Esophagus mucosa (tissue), 1 donor: Measurements from ENCODE around the gene HINT2. TPM values are rescaled to one million over a fixed set of nuclear protein-coding genes. Genes with fewer than 3 reads are reported as not detected.

ENCODE experiments used
- ATAC-seq: fragments of 200-7000 bp; cut with Tn5 transposase; one replicate; pipeline ENCODE4 v1.9.1; 2020
- total RNA-seq: library from RNA; stranded (reverse); gene quantifications from one replicate; pipeline ENCODE4 v1.2.4, GENCODE V29; 2023
- donor health status: DM: yes; HTN: yes; CAD: no.

HINT2 gene
- total RNA-seq, 1 donor from 2014 or later: 30.2 TPM

GRCh38 chr9:35811381-35812024 lies 3.3 kb downstream of the HINT2 start:
- ATAC-seq: no peak

DNA sequence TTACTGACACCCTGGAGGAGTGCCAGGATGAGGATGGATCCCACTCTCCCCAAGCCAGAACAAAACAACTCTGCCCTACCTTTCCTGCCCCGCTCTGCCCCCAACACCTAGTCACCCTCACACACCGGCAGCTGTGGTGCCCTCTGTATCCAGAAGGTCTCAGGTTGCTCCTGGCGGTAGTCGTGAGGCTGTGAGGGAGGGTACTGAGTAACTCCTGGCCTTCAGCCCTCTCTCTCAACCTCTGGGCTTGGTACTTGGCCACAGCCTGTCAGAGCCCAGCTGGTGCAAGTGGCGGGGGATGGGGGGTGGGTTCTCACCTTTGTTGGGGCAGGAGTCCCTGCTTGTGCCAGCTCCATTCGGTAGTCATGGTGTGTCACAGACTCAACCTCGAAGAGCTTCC lies 4.7 kb downstream of the HINT2 start:
- ATAC-seq: no peak

DNA sequence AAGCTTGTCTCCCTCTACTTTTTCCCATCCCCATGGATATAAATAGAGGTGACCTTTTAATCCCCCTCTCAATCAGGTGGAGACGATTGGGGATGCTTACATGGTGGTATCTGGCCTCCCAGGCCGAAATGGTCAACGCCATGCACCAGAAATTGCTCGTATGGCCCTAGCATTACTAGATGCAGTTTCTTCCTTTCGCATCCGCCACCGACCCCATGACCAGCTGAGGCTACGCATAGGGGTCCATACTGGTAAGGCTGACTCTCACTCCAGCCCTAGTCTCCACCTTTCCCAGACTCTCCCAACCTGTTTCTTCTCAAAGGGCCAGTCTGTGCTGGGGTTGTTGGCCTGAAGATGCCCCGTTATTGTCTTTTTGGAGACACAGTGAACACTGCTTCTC lies 6.4 kb downstream of the HINT2 start:
- no peak for ATAC-seq

DNA sequence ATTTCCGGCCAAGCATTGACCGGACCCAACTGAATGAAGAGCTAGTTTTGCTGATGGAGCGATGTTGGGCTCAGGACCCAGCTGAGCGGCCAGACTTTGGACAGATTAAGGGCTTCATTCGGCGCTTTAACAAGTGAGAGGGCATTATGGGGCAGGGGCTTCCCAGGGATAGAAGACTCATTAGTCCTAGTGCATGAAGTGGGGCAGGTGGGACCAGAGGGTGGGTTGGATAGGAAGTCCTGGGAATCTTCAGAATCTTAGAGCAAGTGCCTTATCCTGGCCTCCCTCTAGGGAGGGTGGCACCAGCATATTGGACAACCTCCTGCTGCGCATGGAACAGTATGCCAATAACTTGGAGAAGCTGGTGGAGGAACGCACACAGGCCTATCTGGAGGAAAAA lies 8.7 kb downstream of the HINT2 start:
- ATAC-seq: no peak

DNA sequence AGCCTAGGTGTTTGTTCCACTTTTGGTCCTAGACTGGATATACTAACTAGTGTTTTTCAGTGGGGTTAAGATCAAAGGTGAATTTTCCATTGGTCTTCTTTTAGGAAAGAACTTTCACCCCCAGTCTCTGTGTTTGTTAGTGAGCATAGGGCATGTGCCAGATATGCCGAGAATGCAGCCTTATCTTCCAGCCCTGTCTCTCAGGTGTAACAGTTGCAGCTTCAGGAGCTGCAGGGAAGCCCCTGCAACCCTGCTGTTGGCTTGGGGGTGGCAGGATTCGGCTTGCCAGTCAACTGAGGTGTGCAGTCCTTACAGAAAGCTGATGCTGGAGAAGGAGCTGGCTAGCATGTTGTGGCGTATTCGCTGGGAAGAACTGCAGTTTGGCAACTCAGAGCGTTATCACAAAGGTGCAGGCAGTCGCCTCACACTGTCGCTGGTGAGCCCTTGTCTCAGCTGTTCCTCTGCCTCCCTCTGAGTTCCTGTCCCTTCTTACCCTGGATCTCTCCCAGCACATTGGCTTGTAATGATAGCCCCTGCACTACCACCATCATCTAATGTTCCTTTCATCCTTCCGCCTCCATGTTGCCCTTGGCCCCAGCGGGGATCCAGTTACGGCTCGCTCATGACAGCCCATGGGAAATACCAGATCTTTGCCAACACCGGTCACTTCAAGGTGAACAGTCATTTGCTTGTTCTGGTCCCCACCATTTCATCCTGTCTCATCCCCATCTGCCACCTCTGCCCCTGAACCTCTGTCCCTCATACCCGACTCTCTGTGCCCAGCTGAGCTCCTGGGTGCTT lies 13.3 kb downstream of the HINT2 start:
- no peak for ATAC-seq

- ATAC-seq: no peak
Observed at GRCh38 chr9:35800530-35800929, 14.3 kb downstream of the HINT2 start.

GRCh38 chr9:35798658-35799374 lies 16.0 kb downstream of the HINT2 start:
- ATAC-seq: peak; percentile 97

DNA sequence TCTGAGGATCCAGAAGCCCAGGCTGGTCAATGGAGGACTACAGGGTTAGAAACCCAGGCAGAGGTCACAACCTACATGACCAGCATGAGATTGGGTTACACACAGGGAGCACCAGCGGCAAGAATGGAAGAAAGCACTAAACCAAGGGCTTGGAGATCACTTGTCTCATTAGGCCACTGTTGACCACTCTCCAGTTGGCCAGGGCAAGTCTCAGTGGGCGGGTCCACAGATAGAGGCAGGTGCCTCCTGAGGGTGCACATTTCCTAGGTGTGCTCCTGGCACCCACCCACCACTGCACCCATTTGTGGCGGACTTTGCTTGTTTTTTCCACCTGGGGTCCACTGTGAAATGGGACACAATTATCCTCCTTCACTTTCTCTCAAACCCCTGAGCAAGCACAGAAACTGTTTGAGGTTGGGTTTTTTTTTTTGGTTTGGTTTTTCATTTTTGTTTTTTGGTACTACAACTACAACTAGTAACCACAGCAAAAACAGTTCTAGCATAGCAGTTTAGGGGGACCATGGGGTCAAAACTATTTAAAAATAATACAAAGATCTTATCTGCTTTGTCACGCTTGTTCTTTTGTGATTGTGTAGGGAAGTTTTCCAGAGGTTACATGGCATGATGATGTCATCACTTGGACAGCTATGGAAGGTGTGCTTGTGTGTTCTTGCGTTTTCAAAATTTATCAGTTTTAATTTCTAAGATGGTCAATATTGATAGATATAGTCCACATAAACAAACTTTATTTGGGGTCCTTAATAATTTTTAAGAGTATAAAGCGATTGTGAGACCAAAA lies 17.3 kb downstream of the HINT2 start:
- no peak for ATAC-seq

- no peak for ATAC-seq
Observed at GRCh38 chr9:35795695-35796094, 19.1 kb downstream of the HINT2 start.

- ATAC-seq: no peak
Observed at GRCh38 chr9:35793461-35793860, 21.4 kb downstream of the HINT2 start.

DNA sequence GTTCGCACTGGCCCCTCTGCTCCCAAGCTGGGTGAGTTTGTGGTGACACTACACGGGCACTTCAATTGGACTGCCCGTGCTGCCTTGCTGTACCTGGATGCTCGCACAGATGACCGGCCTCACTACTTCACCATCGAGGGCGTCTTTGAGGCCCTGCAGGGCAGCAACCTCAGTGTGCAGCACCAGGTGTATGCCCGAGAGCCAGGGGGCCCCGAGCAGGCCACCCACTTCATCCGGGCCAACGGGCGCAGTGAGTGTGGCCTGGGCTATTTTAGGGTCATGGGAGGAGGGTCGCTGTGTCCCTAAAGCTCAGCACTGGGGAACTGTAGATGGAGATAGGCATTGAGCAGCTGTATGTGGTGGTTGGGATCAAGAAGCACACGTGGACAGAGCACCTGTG lies 22.0 kb downstream of the HINT2 start:
- ATAC-seq: no peak

GRCh38 chr9:35792024-35792813 lies 22.6 kb downstream of the HINT2 start:
- no peak for ATAC-seq

GRCh38 chr9:35791297-35791921 lies 23.4 kb downstream of the HINT2 start, which contains the start of gene NPR2:
Gene NPR2, plus strand, starts transcription at chr9:35791591. Its CDS starts 818 bp downstream, at chr9:35792409.
- ATAC-seq: no peak

- peak; percentile 81 for ATAC-seq
Observed at GRCh38 chr9:35790385-35791296, 24.2 kb downstream of the HINT2 start.

DNA sequence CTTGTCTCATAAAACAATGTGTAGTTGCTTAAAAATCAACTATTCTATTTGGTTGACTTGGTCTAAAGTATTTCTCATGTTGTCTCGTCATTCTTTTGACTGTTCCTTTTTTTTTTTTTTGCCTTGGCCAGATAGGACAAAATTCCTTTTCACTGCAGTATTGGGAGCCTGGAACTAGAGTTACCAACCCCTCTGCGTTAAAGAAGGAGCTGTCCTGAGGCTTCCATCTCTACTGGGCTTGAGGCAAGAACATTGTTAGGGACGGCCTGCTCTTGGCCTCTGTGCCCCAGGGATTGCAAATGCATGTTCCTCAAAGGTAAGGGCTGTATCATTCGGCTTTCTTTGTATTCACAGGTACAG lies 24.8 kb downstream of the HINT2 start:
- ATAC-seq: no peak

- no peak for ATAC-seq
Observed at GRCh38 chr9:35789541-35789940, 25.3 kb downstream of the HINT2 start.

GRCh38 chr9:35783418-35783817 lies 31.4 kb downstream of the HINT2 start:
- ATAC-seq: no peak

DNA sequence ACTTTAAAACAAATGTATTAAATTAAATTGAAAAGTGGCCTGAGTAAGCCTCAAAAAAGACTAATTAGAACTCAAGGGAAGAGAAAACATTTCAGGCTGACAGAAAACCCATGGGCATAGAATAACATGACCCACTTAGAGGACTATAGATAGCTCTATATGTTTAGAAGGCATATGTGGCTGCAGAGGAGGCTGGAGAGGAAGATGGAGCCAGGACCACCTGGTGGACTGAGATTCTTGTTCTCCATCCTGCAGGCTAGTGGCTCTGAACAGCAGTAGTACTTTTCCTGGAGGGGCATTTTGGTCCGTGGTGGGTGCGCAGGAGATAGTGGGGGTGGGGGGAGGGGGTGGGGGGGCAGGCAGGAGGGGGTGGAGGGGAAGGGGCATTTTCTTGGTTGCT lies 33.8 kb downstream of the HINT2 start:
- no peak for ATAC-seq

GRCh38 chr9:35778496-35778895 lies 36.3 kb downstream of the HINT2 start:
- no peak for ATAC-seq

- ATAC-seq: no peak
Observed at GRCh38 chr9:35776018-35776417, 38.8 kb downstream of the HINT2 start.
